HCT116 (cell line): ENCODE data around the gene RIGI. TPM values are rescaled to one million over a fixed set of nuclear protein-coding genes. Genes with fewer than 3 reads are reported as not detected.

Source experiments
- ATAC-seq: fragments of 200-7000 bp; cut with Tn5 transposase; 2 replicates; pipeline ENCODE4 v1.9.1; 2020; ENCODE audit warnings: mild to moderate bottlenecking, moderate library complexity
- BruUV-seq: library from RNA; stranded (reverse); fragments of 400-500 nt; replicated peaks from 2 replicates; lab custom pipeline; 2021; lab: Mats Ljungman, UMichigan
- CTCF ChIA-PET: fragments of 300-600 bp; sonication (Branson Sonifier 250); formaldehyde crosslinking; loops from one replicate; lab custom pipeline; 2021; ENCODE audit warnings: antibody characterized with exemption; lab: Charles Lee
- POLR2A ChIA-PET: fragments of 300-600, 350-600 bp; sonication (Branson Sonifier 250); formaldehyde crosslinking; loops from one replicate; lab custom pipeline; 2021; ENCODE audit warnings: antibody characterized with exemption; lab: Charles Lee
- RAD21 ChIA-PET, 2 experiments: fragments of 300-600 bp; sonication (Branson Sonifier 250); formaldehyde crosslinking; loops; one replicate each; lab custom pipeline; 2023; ENCODE audit warnings: low total read pairs in 2 of 2; ENCODE audit not compliant: uncharacterized antibody in 2 of 2, unreplicated experiment in 2 of 2, low non-redundant PET in 1 of 2; lab: Charles Lee
- DNase-seq: peaks from one replicate; pipeline ENCODE4 v3.0.0-alpha.2; 2010; ENCODE audit warnings: low read depth, low spot score
- H2AFZ ChIP-seq: fragments of 200-600 bp; shearing (Covaris generic), sonication (generic); 2 replicates; pipeline ENCODE4 v1.6.1; 2017; ENCODE audit warnings: low read depth, mixed run types, mixed read lengths, antibody characterized with exemption, low read length; ENCODE audit not compliant: poor library complexity, severe bottlenecking
- H3K27ac ChIP-seq: 2 replicates; pipeline ENCODE4 v1.5.1; 2012; ENCODE audit warnings: low read depth, low read length
- H3K27me3 ChIP-seq: fragments of 200-600 bp; sonication (generic); 2 replicates; pipeline ENCODE4 v1.6.1; 2016; ENCODE audit warnings: mixed run types, low read length, mixed read lengths; ENCODE audit not compliant: insufficient read depth
- H3K36me3 ChIP-seq, 2 experiments: fragments of 200-500 bp in 1 of 2; fragments of 200-600 bp in 1 of 2; sonication (Bioruptor generic) in 1 of 2; sonication (generic) in 1 of 2; 2 replicates each; pipeline versions ENCODE4 v1.5.1 to v1.6.1; 2014 to 2016; ENCODE audit warnings: low read length in 2 of 2, inconsistent platforms in 1 of 2, mixed read lengths in 1 of 2, mixed run types in 1 of 2; ENCODE audit not compliant: insufficient read depth in 2 of 2, control insufficient read depth in 1 of 2
- H3K4me1 ChIP-seq, 2 experiments: fragments of 200-600 bp in 1 of 2; sonication (generic) in 1 of 2; 2 replicates each; pipeline versions ENCODE4 v1.5.1 to v1.6.1; 2012 to 2017; ENCODE audit warnings: low read length in 2 of 2, inconsistent platforms in 1 of 2, mild to moderate bottlenecking in 1 of 2, mixed read lengths in 1 of 2, mixed run types in 1 of 2, moderate library complexity in 1 of 2; ENCODE audit not compliant: insufficient read depth in 2 of 2, control insufficient read depth in 1 of 2
- H3K4me2 ChIP-seq: fragments of 200-600 bp; sonication (generic); 2 replicates; pipeline ENCODE4 v1.6.1; 2017; ENCODE audit warnings: mixed run types, low read length, mixed read lengths
- H3K4me3 ChIP-seq, 2 experiments: fragments of 200-600 bp in 1 of 2; sonication (generic) in 1 of 2; replicated peaks in 1 of 2; 2 replicates each; pipeline ENCODE4 v1.5.1; 2011 to 2016; ENCODE audit warnings: low read length in 2 of 2, control low read depth in 1 of 2, low read depth in 1 of 2, mild to moderate bottlenecking in 1 of 2, mixed read lengths in 1 of 2, mixed run types in 1 of 2
- H3K79me2 ChIP-seq: fragments of 200-600 bp; sonication (generic); 2 replicates; pipeline ENCODE4 v1.6.1; 2017; ENCODE audit warnings: mild to moderate bottlenecking, mixed run types, low read length, moderate library complexity, mixed read lengths; ENCODE audit not compliant: insufficient read depth
- H3K9ac ChIP-seq: fragments of 200-600 bp; sonication (generic); 2 replicates; pipeline ENCODE4 v1.6.1; 2016; ENCODE audit warnings: low read length, mixed read lengths
- H3K9me2 ChIP-seq: fragments of 200-600 bp; sonication (generic), shearing (Covaris generic); 2 replicates; pipeline ENCODE4 v1.6.1; 2017; ENCODE audit warnings: mixed run types, mild to moderate bottlenecking, moderate library complexity; ENCODE audit not compliant: insufficient read depth
- H3K9me3 ChIP-seq, 2 experiments: fragments of 200-500 bp in 1 of 2; fragments of 200-600 bp in 1 of 2; sonication (Bioruptor generic) in 1 of 2; sonication (generic) in 1 of 2; 2 replicates each; pipeline ENCODE4 v1.6.1; 2014 to 2017; ENCODE audit warnings: low read length in 2 of 2, mixed read lengths in 2 of 2, inconsistent platforms in 1 of 2, low read depth in 1 of 2, mild to moderate bottlenecking in 1 of 2, mixed run types in 1 of 2, moderate library complexity in 1 of 2; ENCODE audit not compliant: control insufficient read depth in 1 of 2, insufficient read depth in 1 of 2
- H4K20me1 ChIP-seq: fragments of 200-600 bp; sonication (generic), shearing (Covaris generic); 2 replicates; pipeline ENCODE4 v1.6.1; 2017; ENCODE audit warnings: mixed run types, mild to moderate bottlenecking, moderate library complexity; ENCODE audit not compliant: insufficient read depth
- CBX3 ChIP-seq: IDR thresholded peaks from 2 replicates; pipeline ENCODE4 v1.6.1; 2012; ENCODE audit warnings: low read depth
- CEBPB ChIP-seq: IDR thresholded peaks from 2 replicates; pipeline ENCODE4 v1.6.1; 2012; ENCODE audit warnings: low read depth
- CTCF ChIP-seq, 3 experiments: fragments of 200-600 bp in 1 of 3; sonication (generic) in 1 of 3; IDR thresholded peaks in 2 of 3; conservative IDR thresholded peaks in 1 of 3; 2 replicates each; pipeline ENCODE4 v1.5.1; 2012 to 2017; ENCODE audit warnings: low read depth in 2 of 3, low read length in 2 of 3, antibody characterized with exemption in 1 of 3, borderline replicate concordance in 1 of 3, control low read depth in 1 of 3, mild to moderate bottlenecking in 1 of 3, mixed read lengths in 1 of 3, mixed run types in 1 of 3, moderate library complexity in 1 of 3; ENCODE audit not compliant: insufficient read depth in 1 of 3
- EGR1 ChIP-seq: IDR thresholded peaks from 2 replicates; pipeline ENCODE4 v1.6.1; 2012; ENCODE audit warnings: low read depth
- EZH2phosphoT487 ChIP-seq: fragments of 200-600 bp; IDR thresholded peaks from 2 replicates; pipeline ENCODE4 v1.6.1; 2018; ENCODE audit warnings: antibody characterized with exemption, borderline replicate concordance
- FOSL1 ChIP-seq: IDR thresholded peaks from 2 replicates; pipeline ENCODE4 v1.6.1; 2012; ENCODE audit warnings: low read depth
- JUND ChIP-seq: IDR thresholded peaks from 2 replicates; pipeline ENCODE4 v1.6.1; 2012
- POLR2A ChIP-seq: IDR thresholded peaks from 2 replicates; pipeline ENCODE4 v1.7.0; 2011; ENCODE audit warnings: borderline replicate concordance; ENCODE audit not compliant: insufficient read depth, insufficient read length; ENCODE audit errors: extremely low read depth
- POLR2AphosphoS5 ChIP-seq: IDR thresholded peaks from 2 replicates; pipeline ENCODE4 v1.6.1; 2011; ENCODE audit warnings: mild to moderate bottlenecking, low read depth, low read length, moderate library complexity
- RAD21 ChIP-seq: IDR thresholded peaks from 2 replicates; pipeline ENCODE4 v1.6.1; 2012; ENCODE audit warnings: low read depth, mild to moderate bottlenecking
- SIN3A ChIP-seq: IDR thresholded peaks from 2 replicates; pipeline ENCODE4 v1.6.1; 2012; ENCODE audit warnings: low read depth
- TCF7L2 ChIP-seq: IDR thresholded peaks from 2 replicates; pipeline ENCODE4 v1.7.0; 2011; ENCODE audit warnings: borderline replicate concordance, inconsistent platforms; ENCODE audit not compliant: insufficient read depth, insufficient read length; ENCODE audit errors: extremely low read depth
- YY1 ChIP-seq: IDR thresholded peaks from 2 replicates; pipeline ENCODE4 v1.6.1; 2011; ENCODE audit warnings: low read length, low read depth, moderate library complexity, mild to moderate bottlenecking; ENCODE audit not compliant: insufficient replicate concordance; ENCODE audit errors: extremely low read depth
- ZFX ChIP-seq: fragments of 450-650 bp; IDR thresholded peaks from 2 replicates; pipeline ENCODE4 v1.6.1; 2017
- intact Hi-C: fragments of 100-400 bp; cut with micrococcal nuclease; formaldehyde crosslinking; loops from 2 replicates; pipeline ENCODE4 v1.10.0; 2022
- total RNA-seq: library from RNA; stranded (reverse); gene quantifications from one replicate; pipeline ENCODE4 v1.2.1, GENCODE V29; 2021; ENCODE audit not compliant: unreplicated experiment
- TF ChIP-seq, protein P1 (sequence below): IDR thresholded peaks from 2 replicates; pipeline ENCODE4 v1.6.1; 2011; ENCODE audit warnings: mild to moderate bottlenecking, low read length, moderate library complexity; ENCODE audit not compliant: insufficient replicate concordance; ENCODE audit errors: extremely low read depth

The RIGI gene
- total RNA-seq, 1 experiment from 2014 or later, result 5.5 TPM

- H3K4me1 ChIP-seq, result peaks cover 8 to 22% of the 10 kb centered on the region in 2 experiments
- ChIA-PET CTCF (interaction anchor here (1.6 to 1.7 kb wide), 2 partner anchors 24 to 172 kb away, joined by 3 to 6 read pairs; no protein-coding TSS in a partner anchor), POLR2A (interaction anchor here (0.7 kb wide), 1 partner anchor 14 kb away, joined by 3 read pairs; no protein-coding TSS in a partner anchor), RAD21 (interaction anchor here in 1 of 2 experiments (0.7 kb wide), 1 partner anchor 24 kb away, joined by 3 read pairs; no protein-coding TSS in a partner anchor)
- DNase-seq (no peak), ATAC-seq (peak; percentile 62)
- no peaks in the 10 kb centered on the region; a peak in 2 of 4 replicates for H3K36me3 ChIP-seq
- H4K20me1 ChIP-seq, result no peaks in the 10 kb centered on the region
- H2AFZ ChIP-seq, result no peak overlapping the region
- intact Hi-C loops, result no loop called here
- peak overlapping the region; percentile 94 for H3K4me2 ChIP-seq
- no TSS peak for BruUV-seq
- peak overlapping the region; percentile 83 for H3K27ac ChIP-seq
- H3K9me2 ChIP-seq, result no peaks in the 10 kb centered on the region
- no peaks in the 10 kb centered on the region for H3K9me3 ChIP-seq
- peak overlapping the region; percentile 75 for H3K9ac ChIP-seq
- no peaks in the 10 kb centered on the region for H3K27me3 ChIP-seq
- TF ChIP-seq TCF7L2 (peak; percentile 45), CBX3 (no peak), POLR2AphosphoS5 (0 out of 2 replicates have a peak, but pooled peaks have one; percentile 22), EGR1 (no peak)
- H3K4me3 ChIP-seq, result peak overlapping the region; percentile 61 to 83
- peaks cover 72% of the 10 kb centered on the region for H3K79me2 ChIP-seq
These were observed 24.7 kb upstream of the RIGI start for GRCh38 chr9:32550562-32551275.

- H3K27ac ChIP-seq, result no peak overlapping the region; the same call in 1 of the 2 replicates
- no peaks in the 10 kb centered on the region; a peak in 2 of 4 replicates for H3K36me3 ChIP-seq
- no peak overlapping the region for H3K9ac ChIP-seq
- H3K4me3 ChIP-seq, result no peak overlapping the region; a peak in 1 of 4 replicates
- H3K4me1 ChIP-seq, result peaks cover 8 to 22% of the 10 kb centered on the region in 2 experiments
- H3K9me2 ChIP-seq, result no peaks in the 10 kb centered on the region
- RAD21 ChIA-PET, result interaction anchor here in 1 of 2 experiments (0.7 kb wide), 1 partner anchor 24 kb away, joined by 3 read pairs; no protein-coding TSS in a partner anchor
- H3K79me2 ChIP-seq, result peaks cover 72% of the 10 kb centered on the region
- peak overlapping the region; percentile 94 for H3K4me2 ChIP-seq
- POLR2A ChIA-PET, result interaction anchor here (0.7 kb wide), 1 partner anchor 15 kb away, joined by 3 read pairs; no protein-coding TSS in a partner anchor
- CTCF ChIA-PET, result interaction anchor here (1.6 to 1.7 kb wide), 2 partner anchors 23 to 172 kb away, joined by 3 to 6 read pairs; no protein-coding TSS in a partner anchor
- no peak for ATAC-seq
- DNase-seq, result no peak
- BruUV-seq, result TSS peak; percentile 4
- no peak overlapping the region for H2AFZ ChIP-seq
- H4K20me1 ChIP-seq, result no peaks in the 10 kb centered on the region
- intact Hi-C loops, result no loop called here
- H3K27me3 ChIP-seq, result no peaks in the 10 kb centered on the region
- no peaks in the 10 kb centered on the region for H3K9me3 ChIP-seq
- TF ChIP-seq CEBPB (no peak), ZFX (no peak), CTCF (IDR thresholded peaks at IDR 0.05 in 2 of 3, conservative IDR thresholded peaks at IDR 0.05 in 1 of 3; ENCODE audit: borderline replicate concordance in 1 of 3, insufficient read depth in 1 of 3, low read depth in 2 of 3, low read length in 2 of 3) (no peak), SIN3A (no peak), POLR2A (no peak), FOSL1 (no peak), EZH2phosphoT487 (no peak), RAD21 (no peak), POLR2AphosphoS5 (no peak), YY1 (no peak), JUND (no peak)
- TF ChIP-seq, protein P1, sequence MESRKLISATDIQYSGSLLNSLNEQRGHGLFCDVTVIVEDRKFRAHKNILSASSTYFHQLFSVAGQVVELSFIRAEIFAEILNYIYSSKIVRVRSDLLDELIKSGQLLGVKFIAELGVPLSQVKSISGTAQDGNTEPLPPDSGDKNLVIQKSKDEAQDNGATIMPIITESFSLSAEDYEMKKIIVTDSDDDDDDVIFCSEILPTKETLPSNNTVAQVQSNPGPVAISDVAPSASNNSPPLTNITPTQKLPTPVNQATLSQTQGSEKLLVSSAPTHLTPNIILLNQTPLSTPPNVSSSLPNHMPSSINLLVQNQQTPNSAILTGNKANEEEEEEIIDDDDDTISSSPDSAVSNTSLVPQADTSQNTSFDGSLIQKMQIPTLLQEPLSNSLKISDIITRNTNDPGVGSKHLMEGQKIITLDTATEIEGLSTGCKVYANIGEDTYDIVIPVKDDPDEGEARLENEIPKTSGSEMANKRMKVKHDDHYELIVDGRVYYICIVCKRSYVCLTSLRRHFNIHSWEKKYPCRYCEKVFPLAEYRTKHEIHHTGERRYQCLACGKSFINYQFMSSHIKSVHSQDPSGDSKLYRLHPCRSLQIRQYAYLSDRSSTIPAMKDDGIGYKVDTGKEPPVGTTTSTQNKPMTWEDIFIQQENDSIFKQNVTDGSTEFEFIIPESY, result no peak
These were observed 24.2 kb upstream of the RIGI start for GRCh38 chr9:32550150-32550561.
